ENCODE results near the gene CPSF7.
A peak's percentile ranks its signal among the peaks of the same experiment; 100 is the strongest.
"Not testable (repeated sequence)": the region's sequence is repeated elsewhere in the genome, so short reads cannot be mapped to it uniquely, and the experiment has no call there.

The CPSF7 gene

GRCh38 chr11:61384271-61385242, 45.2 kb downstream of the CPSF7 start:
- no peak for DNase-seq

GRCh38 chr11:61383859-61384258, 45.9 kb downstream of the CPSF7 start:
- DNase-seq = not testable (repeated sequence)

GRCh38 chr11:61380884-61381283, 48.9 kb downstream of the CPSF7 start:
- DNase-seq = no peak

GRCh38 chr11:61378713-61379313, 51.0 kb downstream of the CPSF7 start:
- no peak for DNase-seq

GRCh38 chr11:61377461-61378160, 52.2 kb downstream of the CPSF7 start:
- DNase-seq = no peak

GRCh38 chr11:61375761-61376108, 54.0 kb downstream of the CPSF7 start:
- no peak for DNase-seq

- no peak for DNase-seq
These were observed 56.9 kb downstream of the CPSF7 start for GRCh38 chr11:61372659-61373420.

- DNase-seq = no peak
These were observed 59.3 kb downstream of the CPSF7 start for GRCh38 chr11:61370349-61371005.

- DNase-seq = peak in 2 of 56 donors; percentile 13 to 19
These were observed 60.1 kb downstream of the CPSF7 start for GRCh38 chr11:61369372-61370348.

- no peak for DNase-seq
These were observed 61.1 kb downstream of the CPSF7 start for GRCh38 chr11:61368646-61369045.

GRCh38 chr11:61367406-61367805, 62.4 kb downstream of the CPSF7 start:
- DNase-seq = no peak

GRCh38 chr11:61364012-61364675, 65.6 kb downstream of the CPSF7 start:
- no peak for DNase-seq

GRCh38 chr11:61362542-61362875, 67.3 kb downstream of the CPSF7 start:
- DNase-seq = peak in 2 of 56 donors; percentile 59 to 64

GRCh38 chr11:61361741-61362541, 67.8 kb downstream of the CPSF7 start, which contains the start of the genes CYB561A3 and TMEM138:
CYB561A3 (minus strand) TSS chr11:61361882; CDS start chr11:61356713, 5,169 bp downstream.
TMEM138 (plus strand) TSS chr11:61362374; CDS start chr11:61364391, 2,017 bp downstream.
- peak; percentile 51 to 97 (median 92) for DNase-seq

- DNase-seq = peak in 1 of 56 donors; percentile 45
These were observed 68.5 kb downstream of the CPSF7 start for GRCh38 chr11:61361237-61361740.

- no peak for DNase-seq
These were observed 70.3 kb downstream of the CPSF7 start for GRCh38 chr11:61359516-61359915.

- DNase-seq = no peak
These were observed 71.2 kb downstream of the CPSF7 start for GRCh38 chr11:61358566-61358965.

- DNase-seq = no peak
These were observed 71.9 kb downstream of the CPSF7 start for GRCh38 chr11:61357894-61358239.
